Measurements from ENCODE around the gene VWA1. TPM values are rescaled to one million over a fixed set of nuclear protein-coding genes. Genes with fewer than 3 reads are reported as not detected.
"Not testable (repeated sequence)": the region's sequence is repeated elsewhere in the genome, so short reads cannot be mapped to it uniquely, and the experiment has no call there.

Gene VWA1
- total and polyA plus RNA-seq, 2 experiments from 2014 or later: 7.2 to 31.5 TPM

GRCh38 chr1:1427820-1428148, 7.7 kb upstream of the VWA1 start:
- no peaks in the 10 kb centered on the region for H3K79me2 ChIP-seq (replicated peaks; ENCODE audit: insufficient read depth)
- H3K9me3 Mint-ChIP-seq: peaks cover 10% of the 10 kb centered on the region
- H3K4me1 ChIP-seq (ENCODE audit: insufficient read depth): peaks cover 33% of the 10 kb centered on the region
- no peak overlapping the region for H3K4me3 Mint-ChIP-seq
- H3K36me3 Mint-ChIP-seq (ENCODE audit: low read depth): peaks cover 4% of the 10 kb centered on the region; the same call in 2 of the 3 replicates
- H3K9me2 ChIP-seq (ENCODE audit: insufficient read depth): no peaks in the 10 kb centered on the region
- no peak for TF ChIP-seq NANOG (IDR thresholded peaks at IDR 0.05; ENCODE audit: borderline replicate concordance)
- TF ChIP-seq EZH2 (IDR thresholded peaks at IDR 0.05; ENCODE audit: low read depth, unreplicated experiment): no peak
- TF ChIP-seq REST (IDR thresholded peaks at IDR 0.05; ENCODE audit: unreplicated experiment): no peak
- TF ChIP-seq POLR2AphosphoS5 (IDR thresholded peaks at IDR 0.05; ENCODE audit: low read depth): no peak
- no peak for TF ChIP-seq ZNF331 (CRISPR knock-in tag; IDR thresholded peaks at IDR 0.05; ENCODE audit: low read depth)
- peaks cover 20% of the 10 kb centered on the region for H3F3A ChIP-seq (replicated peaks; ENCODE audit: low read depth)
- no peak overlapping the region for H3K27ac ChIP-seq (ENCODE audit: low read depth)
- H2AFZ ChIP-seq: no peak overlapping the region
- peaks cover 22% of the 10 kb centered on the region for H3K27me3 Mint-ChIP-seq (ENCODE audit: insufficient read depth, low read depth, poor library complexity)
- ATAC-seq (no peak), DNase-seq (ENCODE audit: low spot score) (no peak)
- no peak overlapping the region for H3K27ac Mint-ChIP-seq
- peak overlapping the region; percentile 63 for H3K4me3 ChIP-seq
- H3K4me2 ChIP-seq: peak overlapping the region; percentile 70; the same call in 1 of the 2 replicates
- H3K4me1 Mint-ChIP-seq: peaks cover 47% of the 10 kb centered on the region
- no peaks in the 10 kb centered on the region for H3K27me3 ChIP-seq (ENCODE audit: insufficient read depth)
- H3K36me3 ChIP-seq (ENCODE audit: insufficient read depth): no peaks in the 10 kb centered on the region
- no peaks in the 10 kb centered on the region for H4K20me1 ChIP-seq (replicated peaks; ENCODE audit: insufficient read depth)

- peaks cover 35% of the 10 kb centered on the region for H3K4me1 ChIP-seq (ENCODE audit: insufficient read depth)
- DNase-seq (ENCODE audit: low spot score) (no peak), ATAC-seq (no peak)
- H3K27ac ChIP-seq (ENCODE audit: low read depth): no peak overlapping the region
- Mint-ChIP-seq H3K36me3 (ENCODE audit: low read depth) (peaks cover 4% of the 10 kb centered on the region; the same call in 2 of the 3 replicates), H3K27me3 (ENCODE audit: insufficient read depth, low read depth, poor library complexity) (peaks cover 22% of the 10 kb centered on the region), H3K4me3 (peak overlapping the region; percentile 64), H3K4me1 (peaks cover 46% of the 10 kb centered on the region), H3K27ac (no peak overlapping the region; the same call in 1 of the 2 replicates), H3K9me3 (peaks cover 10% of the 10 kb centered on the region)
- no peak for TF ChIP-seq STAT1 (IDR thresholded peaks at IDR 0.05; ENCODE audit: unreplicated experiment)
- TF ChIP-seq CTCF (conservative IDR thresholded peaks at IDR 0.05; ENCODE audit: low read depth in 2 of 2): no peak
- no peak for TF ChIP-seq ETS1 (IDR thresholded peaks at IDR 0.05)
- TF ChIP-seq CREB1 (CRISPR knock-in tag; IDR thresholded peaks at IDR 0.05; ENCODE audit: low read depth): no peak
- no peak for TF ChIP-seq ZNF331 (CRISPR knock-in tag; IDR thresholded peaks at IDR 0.05; ENCODE audit: low read depth)
- TF ChIP-seq EZH2 (IDR thresholded peaks at IDR 0.05; ENCODE audit: low read depth, unreplicated experiment): no peak
- no peaks in the 10 kb centered on the region for H3K9me2 ChIP-seq (ENCODE audit: insufficient read depth)
- no peak overlapping the region for H3K4me3 ChIP-seq
- peaks cover 20% of the 10 kb centered on the region for H3F3A ChIP-seq (replicated peaks; ENCODE audit: low read depth)
- no peaks in the 10 kb centered on the region for H3K36me3 ChIP-seq (ENCODE audit: insufficient read depth)
- H2AFZ ChIP-seq: no peak overlapping the region
- H3K79me2 ChIP-seq (replicated peaks; ENCODE audit: insufficient read depth): no peaks in the 10 kb centered on the region
- no peaks in the 10 kb centered on the region for H4K20me1 ChIP-seq (replicated peaks; ENCODE audit: insufficient read depth)
- no peaks in the 10 kb centered on the region for H3K27me3 ChIP-seq (ENCODE audit: insufficient read depth)
- H3K4me2 ChIP-seq: no peak overlapping the region
These were observed 7.3 kb upstream of the VWA1 start for GRCh38 chr1:1428174-1428573.

- H4K20me1 ChIP-seq (replicated peaks; ENCODE audit: insufficient read depth); H3K36me3 Mint-ChIP-seq (ENCODE audit: low read depth); H3K27ac Mint-ChIP-seq; H3K79me2 ChIP-seq (replicated peaks; ENCODE audit: insufficient read depth); H3K4me3 Mint-ChIP-seq; H3K4me2 ChIP-seq; H2AFZ ChIP-seq; H3K27ac ChIP-seq (ENCODE audit: low read depth); ATAC-seq; H3K9me3 Mint-ChIP-seq; H3K27me3 ChIP-seq (ENCODE audit: insufficient read depth); H3K4me3 ChIP-seq; DNase-seq (ENCODE audit: low spot score); H3K36me3 ChIP-seq (ENCODE audit: insufficient read depth); H3K9me2 ChIP-seq (ENCODE audit: insufficient read depth): not testable (repeated sequence)
- Mint-ChIP-seq H3K27me3 (ENCODE audit: insufficient read depth, low read depth, poor library complexity) (peaks cover 22% of the 10 kb centered on the region), H3K4me1 (peaks cover 48% of the 10 kb centered on the region)
- peaks cover 17% of the 10 kb centered on the region for H3F3A ChIP-seq (replicated peaks; ENCODE audit: low read depth)
- peaks cover 41% of the 10 kb centered on the region for H3K4me1 ChIP-seq (ENCODE audit: insufficient read depth)
These were observed 6.5 kb upstream of the VWA1 start for GRCh38 chr1:1428967-1429366.
